PC-9 (cell line): ENCODE measurements around the gene STUB1. TPM values are rescaled to one million over a fixed set of nuclear protein-coding genes. Genes with fewer than 3 reads are reported as not detected.

Source experiments
- BruUV-seq: library from RNA; stranded (reverse); fragments of 400-500 nt; replicated peaks from 2 replicates; lab custom pipeline; 2021; lab: Mats Ljungman, UMichigan
- CTCF ChIA-PET: fragments of 300-600 bp; sonication (Branson Sonifier 250); formaldehyde crosslinking; loops from one replicate; lab custom pipeline; 2022; ENCODE audit warnings: antibody characterized with exemption; lab: Charles Lee
- POLR2A ChIA-PET: fragments of 300-600 bp; sonication (Branson Sonifier 250); formaldehyde crosslinking; loops from one replicate; lab custom pipeline; 2022; ENCODE audit warnings: antibody characterized with exemption; ENCODE audit not compliant: unreplicated experiment; lab: Charles Lee
- DNase-seq, 2 experiments: peaks; one replicate each; pipeline versions ENCODE4 v3.0.0 to v3.0.0-alpha.2; 2015 to 2022; ENCODE audit warnings: mixed read lengths in 1 of 2
- H2AFZ ChIP-seq: fragments of 200-600 bp; sonication (generic); 2 replicates; pipeline ENCODE4 v1.8.1; 2017; ENCODE audit warnings: antibody characterized with exemption
- H3F3A ChIP-seq: fragments of 200-600 bp; sonication (generic); 2 replicates; pipeline ENCODE4 v1.8.1; 2017; ENCODE audit warnings: antibody characterized with exemption, mild to moderate bottlenecking, low read depth; ENCODE audit not compliant: insufficient read depth
- H3K27ac ChIP-seq: fragments of 200-600 bp; sonication (generic); 2 replicates; pipeline ENCODE4 v1.6.1; 2016; ENCODE audit warnings: mixed run types
- H3K27me3 ChIP-seq: fragments of 200-600 bp; sonication (generic); 2 replicates; pipeline ENCODE4 v1.6.1; 2016; ENCODE audit warnings: low read depth, mixed run types; ENCODE audit not compliant: insufficient read depth
- H3K36me3 ChIP-seq: fragments of 200-600 bp; sonication (generic); 2 replicates; pipeline ENCODE4 v1.6.1; 2016; ENCODE audit warnings: low read depth, mixed run types
- H3K4me1 ChIP-seq: fragments of 200-600 bp; sonication (generic); replicated peaks from 2 replicates; pipeline ENCODE4 v1.6.1; 2016; ENCODE audit warnings: mixed run types; ENCODE audit not compliant: insufficient read depth
- H3K4me2 ChIP-seq: fragments of 200-600 bp; sonication (generic); 2 replicates; pipeline ENCODE4 v1.6.1; 2017; ENCODE audit warnings: mixed run types
- H3K4me3 ChIP-seq: fragments of 200-600 bp; sonication (generic); 2 replicates; pipeline ENCODE4 v1.6.1; 2016; ENCODE audit warnings: mixed run types
- H3K79me2 ChIP-seq: fragments of 200-600 bp; sonication (generic); 2 replicates; pipeline ENCODE4 v1.6.1; 2017; ENCODE audit warnings: low read depth, mixed run types
- H3K9me2 ChIP-seq: fragments of 200-600 bp; sonication (generic); 2 replicates; pipeline ENCODE4 v1.8.1; 2017; ENCODE audit warnings: mild to moderate bottlenecking; ENCODE audit not compliant: insufficient read depth
- H3K9me3 ChIP-seq: fragments of 200-600 bp; sonication (generic); 2 replicates; pipeline ENCODE4 v1.8.1; 2016; ENCODE audit warnings: low read depth; ENCODE audit not compliant: insufficient read depth
- H4K20me1 ChIP-seq: fragments of 200-600 bp; sonication (generic); 2 replicates; pipeline ENCODE4 v1.8.1; 2017; ENCODE audit not compliant: insufficient read depth
- EZH2 ChIP-seq: fragments of 200-600 bp; sonication (generic); IDR thresholded peaks from 2 replicates; pipeline ENCODE4 v1.8.0; 2017; ENCODE audit warnings: antibody characterized with exemption, low read depth
- intact Hi-C: fragments of 100-400 bp; cut with micrococcal nuclease; formaldehyde crosslinking; loops from one replicate; pipeline ENCODE4 v1.10.0; 2022; ENCODE audit not compliant: unreplicated experiment
- total RNA-seq: library from RNA; stranded (reverse); gene quantifications from 2 replicates; pipeline ENCODE4 v1.2.3, GENCODE V29; 2021
- TF ChIP-seq, protein P1 (sequence below): fragments of 200-600 bp; sonication (generic); conservative IDR thresholded peaks from 2 replicates; pipeline ENCODE4 v1.6.1; 2017; ENCODE audit warnings: mixed run types, antibody characterized with exemption, mild to moderate bottlenecking, moderate library complexity

STUB1 gene
- total RNA-seq, 1 experiment from 2014 or later, result 174 TPM

DNA sequence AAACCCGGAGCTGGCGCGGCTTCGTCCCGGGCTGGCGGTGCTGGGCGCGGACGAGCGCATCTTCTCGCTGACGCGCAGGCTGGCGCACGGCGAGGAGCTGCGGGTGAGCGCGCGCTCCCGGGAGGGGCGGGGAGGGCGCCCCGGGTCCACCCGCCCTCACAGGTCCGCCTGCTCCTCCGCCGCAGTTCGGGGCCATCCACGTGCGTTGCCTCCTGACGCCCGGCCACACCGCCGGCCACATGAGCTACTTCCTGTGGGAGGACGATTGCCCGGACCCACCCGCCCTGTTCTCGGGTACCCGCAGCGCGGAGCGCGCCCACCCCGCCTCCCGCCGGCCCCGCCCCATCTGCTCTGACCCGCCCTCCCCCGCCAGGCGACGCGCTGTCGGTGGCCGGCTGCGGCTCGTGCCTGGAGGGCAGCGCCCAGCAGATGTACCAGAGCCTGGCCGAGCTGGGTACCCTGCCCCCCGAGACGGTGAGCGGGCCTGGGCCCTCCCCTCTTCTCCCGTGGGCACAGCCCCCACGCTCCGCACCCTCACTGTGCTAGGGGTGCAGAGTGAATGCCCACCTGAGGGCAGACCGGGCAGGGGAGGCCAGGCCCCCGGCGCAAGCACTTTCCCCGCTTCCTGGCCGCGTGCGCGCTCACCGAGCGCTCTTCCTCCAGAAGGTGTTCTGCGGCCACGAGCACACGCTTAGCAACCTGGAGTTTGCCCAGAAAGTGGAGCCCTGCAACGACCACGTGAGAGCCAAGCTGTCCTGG lies 48.1 kb downstream of the STUB1 start:
- Histone ChIP-seq H3K27me3 (no peaks in the 10 kb centered on the region), H3K4me1 (no peaks in the 10 kb centered on the region), H3K27ac (no peak overlapping the region), H3K4me2 (peak overlapping the region; percentile 99), H4K20me1 (peaks cover 4% of the 10 kb centered on the region; the same call in 1 of the 2 replicates), H3F3A (peaks cover 25% of the 10 kb centered on the region), H2AFZ (no peak overlapping the region), H3K9me2 (no peaks in the 10 kb centered on the region), H3K4me3 (peak overlapping the region; percentile 93; the same call in 1 of the 2 replicates), H3K79me2 (no peaks in the 10 kb centered on the region), H3K9me3 (no peaks in the 10 kb centered on the region), H3K36me3 (no peaks in the 10 kb centered on the region)
- BruUV-seq, result no TSS peak
- intact Hi-C loops, result loop anchor here (1.0 kb wide), 1 partner anchor 12 kb away; the partner anchor contains the start of gene CIAO3
- POLR2A ChIA-PET, result interaction anchor here (0.5 to 1.0 kb wide), 10 partner anchors 8 to 375 kb away, joined by 3 to 26 read pairs (median 5); partner anchors contain the start of genes METRN, MSLN and RPUSD1
- CTCF ChIA-PET, result interaction anchor here (0.6 to 1.0 kb wide), 2 partner anchors 16 to 33 kb away, joined by 3 to 4 read pairs; no protein-coding TSS in a partner anchor
- DNase-seq, result peak; percentile 70 to 87
- TF ChIP-seq, protein P1, sequence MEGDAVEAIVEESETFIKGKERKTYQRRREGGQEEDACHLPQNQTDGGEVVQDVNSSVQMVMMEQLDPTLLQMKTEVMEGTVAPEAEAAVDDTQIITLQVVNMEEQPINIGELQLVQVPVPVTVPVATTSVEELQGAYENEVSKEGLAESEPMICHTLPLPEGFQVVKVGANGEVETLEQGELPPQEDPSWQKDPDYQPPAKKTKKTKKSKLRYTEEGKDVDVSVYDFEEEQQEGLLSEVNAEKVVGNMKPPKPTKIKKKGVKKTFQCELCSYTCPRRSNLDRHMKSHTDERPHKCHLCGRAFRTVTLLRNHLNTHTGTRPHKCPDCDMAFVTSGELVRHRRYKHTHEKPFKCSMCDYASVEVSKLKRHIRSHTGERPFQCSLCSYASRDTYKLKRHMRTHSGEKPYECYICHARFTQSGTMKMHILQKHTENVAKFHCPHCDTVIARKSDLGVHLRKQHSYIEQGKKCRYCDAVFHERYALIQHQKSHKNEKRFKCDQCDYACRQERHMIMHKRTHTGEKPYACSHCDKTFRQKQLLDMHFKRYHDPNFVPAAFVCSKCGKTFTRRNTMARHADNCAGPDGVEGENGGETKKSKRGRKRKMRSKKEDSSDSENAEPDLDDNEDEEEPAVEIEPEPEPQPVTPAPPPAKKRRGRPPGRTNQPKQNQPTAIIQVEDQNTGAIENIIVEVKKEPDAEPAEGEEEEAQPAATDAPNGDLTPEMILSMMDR, result no peak
- no peak for TF ChIP-seq EZH2

DNA sequence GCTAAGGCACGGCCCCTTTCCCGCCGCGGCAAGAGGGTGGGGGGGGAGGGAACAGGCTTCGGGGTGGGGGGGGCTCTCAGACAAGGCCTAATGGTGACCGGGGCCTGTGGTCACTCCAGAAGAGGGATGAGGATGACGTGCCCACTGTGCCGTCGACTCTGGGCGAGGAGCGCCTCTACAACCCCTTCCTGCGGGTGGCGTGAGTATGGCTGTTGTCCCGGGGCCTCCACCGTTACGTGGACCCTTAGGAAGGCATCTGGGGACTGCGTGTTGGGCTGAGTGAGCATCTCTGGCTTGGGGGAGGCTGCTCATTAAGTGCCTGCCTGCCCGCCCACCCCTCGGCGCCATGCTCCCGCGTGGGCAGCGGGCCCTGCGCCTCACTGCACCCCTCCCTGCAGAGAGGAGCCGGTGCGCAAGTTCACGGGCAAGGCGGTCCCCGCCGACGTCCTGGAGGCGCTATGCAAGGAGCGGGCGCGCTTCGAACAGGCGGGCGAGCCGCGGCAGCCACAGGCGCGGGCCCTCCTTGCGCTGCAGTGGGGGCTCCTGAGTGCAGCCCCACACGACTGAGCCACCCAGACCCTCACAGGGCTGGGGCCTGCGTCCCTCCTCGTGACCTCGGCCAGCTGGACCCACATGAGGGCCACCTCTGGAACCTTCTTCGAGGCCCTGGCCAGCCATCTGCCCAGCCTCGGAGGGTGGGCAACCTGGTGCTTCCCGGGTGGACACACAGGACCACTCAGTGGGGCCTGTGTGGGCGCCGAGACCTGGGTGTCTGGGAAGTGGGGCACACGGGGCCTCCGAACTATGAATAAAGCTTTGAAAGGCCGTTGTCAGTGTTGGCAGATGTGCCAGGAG lies 48.9 kb downstream of the STUB1 start:
- Histone ChIP-seq H3K4me2 (peak overlapping the region; percentile 99), H3K27ac (no peak overlapping the region), H3F3A (peaks cover 25% of the 10 kb centered on the region), H3K27me3 (no peaks in the 10 kb centered on the region), H2AFZ (no peak overlapping the region), H3K36me3 (no peaks in the 10 kb centered on the region), H4K20me1 (peaks cover 4% of the 10 kb centered on the region; the same call in 1 of the 2 replicates), H3K4me1 (no peaks in the 10 kb centered on the region), H3K9me3 (no peaks in the 10 kb centered on the region), H3K4me3 (no peak overlapping the region; the same call in 1 of the 2 replicates), H3K9me2 (no peaks in the 10 kb centered on the region), H3K79me2 (no peaks in the 10 kb centered on the region)
- POLR2A ChIA-PET, result no interaction called here
- TF ChIP-seq, protein P1, result no peak
- TF ChIP-seq EZH2, result no peak
- CTCF ChIA-PET, result no interaction called here
- BruUV-seq, result no TSS peak
- intact Hi-C loops, result loop anchor here (1.0 kb wide), 1 partner anchor 11 kb away; the partner anchor contains the start of gene CIAO3
- peak in 1 of 2 experiments; percentile 29 for DNase-seq
